Mucosa of rectum (tissue), 2 donors: Measurements from ENCODE around the gene SGPL1.
"Not testable (repeated sequence)": the region's sequence is repeated elsewhere in the genome, so short reads cannot be mapped to it uniquely, and the experiment has no call there.

Experiments used
- H3K27ac ChIP-seq, 2 donors: one replicate each; pipeline ENCODE4 v1.7.0; 2013; ENCODE audit warnings: inconsistent platforms in 2 of 2, low read depth in 2 of 2, low read length in 2 of 2
- H3K27me3 ChIP-seq, 2 donors: one replicate each; pipeline ENCODE4 v1.7.0; 2013; ENCODE audit warnings: low read length in 2 of 2; ENCODE audit not compliant: control insufficient read depth in 2 of 2, insufficient read depth in 2 of 2
- H3K36me3 ChIP-seq, 2 donors: one replicate each; pipeline ENCODE4 v1.7.0; 2013; ENCODE audit warnings: low read length in 2 of 2; ENCODE audit not compliant: control insufficient read depth in 2 of 2, insufficient read depth in 2 of 2
- H3K4me1 ChIP-seq, 2 donors: one replicate each; pipeline ENCODE4 v1.7.0; 2013; ENCODE audit warnings: low read length in 2 of 2, mild to moderate bottlenecking in 1 of 2; ENCODE audit not compliant: control insufficient read depth in 2 of 2, insufficient read depth in 2 of 2
- H3K4me3 ChIP-seq, 2 donors: one replicate each; pipeline ENCODE4 v1.7.0; 2013; ENCODE audit warnings: low read length in 2 of 2
- H3K9ac ChIP-seq, 2 donors: one replicate each; pipeline ENCODE4 v1.7.0; 2013; ENCODE audit warnings: low read length in 2 of 2, low read depth in 1 of 2, mild to moderate bottlenecking in 1 of 2
- H3K9me3 ChIP-seq, 2 donors: one replicate each; pipeline ENCODE4 v1.7.0; 2013; ENCODE audit warnings: low read length in 2 of 2; ENCODE audit not compliant: control insufficient read depth in 2 of 2
- donor health status: healthy.
- donor health status: Normal muscosa, but diverticular disease.

SGPL1 gene

GRCh38 chr10:70851597-70852475 lies 36.1 kb downstream of the SGPL1 start:
- H3K9me3 ChIP-seq = no peaks in the 10 kb centered on the region
- peaks cover 19 to 25% of the 10 kb centered on the region in 2 donors for H3K4me1 ChIP-seq
- H3K4me3 ChIP-seq = no peak overlapping the region
- no peak overlapping the region for H3K9ac ChIP-seq
- no peak overlapping the region for H3K27ac ChIP-seq
- peaks cover 6 to 21% of the 10 kb centered on the region in 2 donors for H3K36me3 ChIP-seq
- no peaks in the 10 kb centered on the region for H3K27me3 ChIP-seq

- Histone ChIP-seq H3K9ac (no peak overlapping the region), H3K4me1 (peaks cover 19 to 21% of the 10 kb centered on the region in 2 donors), H3K36me3 (peaks cover 6 to 30% of the 10 kb centered on the region in 2 donors), H3K4me3 (no peak overlapping the region), H3K27ac (no peak overlapping the region), H3K27me3 (no peaks in the 10 kb centered on the region), H3K9me3 (no peaks in the 10 kb centered on the region)
Measured at GRCh38 chr10:70853038-70853437, 37.3 kb downstream of the SGPL1 start.

GRCh38 chr10:70853457-70853856 lies 37.7 kb downstream of the SGPL1 start:
- H3K27ac ChIP-seq = no peak overlapping the region
- no peaks in the 10 kb centered on the region for H3K9me3 ChIP-seq
- H3K9ac ChIP-seq = no peak overlapping the region
- no peaks in the 10 kb centered on the region for H3K27me3 ChIP-seq
- H3K36me3 ChIP-seq = peaks cover 10 to 32% of the 10 kb centered on the region in 2 donors
- H3K4me3 ChIP-seq = no peak overlapping the region
- H3K4me1 ChIP-seq = peaks cover 19 to 21% of the 10 kb centered on the region in 2 donors

DNA sequence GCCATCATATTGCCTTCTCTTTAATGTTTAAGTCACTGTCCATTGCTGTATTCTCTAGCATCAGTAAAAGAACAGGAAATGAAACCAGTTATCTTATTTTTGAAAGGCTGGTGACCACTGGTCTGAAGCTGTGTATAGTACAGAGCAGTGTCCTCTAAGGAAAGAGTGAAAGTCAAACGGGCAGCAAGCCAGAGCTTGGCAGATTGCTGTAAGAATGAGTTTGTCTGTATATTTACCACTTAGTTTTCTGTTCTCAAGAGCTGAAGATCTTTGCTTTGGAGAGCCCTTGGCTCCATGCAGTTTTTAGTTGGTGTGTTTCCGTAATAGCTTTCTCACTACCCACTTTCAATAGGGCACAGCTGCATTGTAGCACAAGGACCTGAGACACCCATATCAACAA lies 40.7 kb downstream of the SGPL1 start:
- no peak overlapping the region for H3K4me3 ChIP-seq
- peaks cover 18 to 46% of the 10 kb centered on the region in 2 donors for H3K36me3 ChIP-seq
- no peaks in the 10 kb centered on the region for H3K9me3 ChIP-seq
- no peak overlapping the region for H3K9ac ChIP-seq
- H3K4me1 ChIP-seq = peaks cover 19 to 21% of the 10 kb centered on the region in 2 donors
- H3K27ac ChIP-seq = no peak overlapping the region
- no peaks in the 10 kb centered on the region for H3K27me3 ChIP-seq

GRCh38 chr10:70858759-70859158 lies 43.0 kb downstream of the SGPL1 start:
- Histone ChIP-seq H3K27ac (no peak overlapping the region), H3K27me3 (no peaks in the 10 kb centered on the region), H3K9ac (no peak overlapping the region), H3K36me3 (peaks cover 14 to 41% of the 10 kb centered on the region in 2 donors), H3K4me1 (peaks cover under 1 to 3% of the 10 kb centered on the region in 2 donors), H3K9me3 (no peaks in the 10 kb centered on the region), H3K4me3 (no peak overlapping the region)

DNA sequence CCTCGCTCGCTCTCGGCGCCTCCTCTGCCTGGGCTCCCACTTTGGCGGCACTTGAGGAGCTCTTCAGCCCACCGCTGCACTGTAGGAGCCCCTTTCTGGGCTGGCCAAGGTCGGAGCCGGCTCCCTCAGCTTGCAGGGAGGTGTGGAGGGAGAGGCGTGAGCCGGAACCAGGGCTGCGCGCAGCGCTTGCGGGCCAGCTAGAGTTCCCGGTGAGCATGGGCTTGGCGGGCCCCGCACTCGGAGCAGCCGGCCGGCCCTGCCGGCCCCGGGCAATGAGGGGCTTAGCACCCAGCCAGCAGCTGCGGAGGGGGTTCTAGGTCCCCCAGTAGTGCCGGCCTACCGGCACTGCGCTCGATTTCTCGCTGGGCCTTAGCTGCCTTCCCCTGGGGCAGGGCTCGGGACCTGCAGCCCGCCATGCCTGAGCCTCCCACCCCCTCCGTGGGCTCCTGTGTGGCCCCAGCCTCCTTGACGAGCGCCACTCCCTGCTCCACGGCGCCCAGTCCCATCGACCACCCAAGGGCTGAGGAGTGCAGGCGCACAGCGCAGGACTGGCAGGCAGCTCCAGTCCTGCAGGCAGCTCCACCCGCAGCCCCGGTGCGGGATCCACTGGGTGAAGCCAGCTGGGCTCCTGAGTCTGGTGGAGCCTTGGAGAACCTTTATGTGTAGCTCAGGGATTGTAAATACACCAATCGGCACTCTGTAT lies 45.9 kb downstream of the SGPL1 start:
- not testable (repeated sequence) for H3K27ac ChIP-seq, H3K9me3 ChIP-seq, H3K27me3 ChIP-seq, H3K4me3 ChIP-seq, H3K9ac ChIP-seq, H3K4me1 ChIP-seq
- peaks cover 18 to 29% of the 10 kb centered on the region in 2 donors for H3K36me3 ChIP-seq

DNA sequence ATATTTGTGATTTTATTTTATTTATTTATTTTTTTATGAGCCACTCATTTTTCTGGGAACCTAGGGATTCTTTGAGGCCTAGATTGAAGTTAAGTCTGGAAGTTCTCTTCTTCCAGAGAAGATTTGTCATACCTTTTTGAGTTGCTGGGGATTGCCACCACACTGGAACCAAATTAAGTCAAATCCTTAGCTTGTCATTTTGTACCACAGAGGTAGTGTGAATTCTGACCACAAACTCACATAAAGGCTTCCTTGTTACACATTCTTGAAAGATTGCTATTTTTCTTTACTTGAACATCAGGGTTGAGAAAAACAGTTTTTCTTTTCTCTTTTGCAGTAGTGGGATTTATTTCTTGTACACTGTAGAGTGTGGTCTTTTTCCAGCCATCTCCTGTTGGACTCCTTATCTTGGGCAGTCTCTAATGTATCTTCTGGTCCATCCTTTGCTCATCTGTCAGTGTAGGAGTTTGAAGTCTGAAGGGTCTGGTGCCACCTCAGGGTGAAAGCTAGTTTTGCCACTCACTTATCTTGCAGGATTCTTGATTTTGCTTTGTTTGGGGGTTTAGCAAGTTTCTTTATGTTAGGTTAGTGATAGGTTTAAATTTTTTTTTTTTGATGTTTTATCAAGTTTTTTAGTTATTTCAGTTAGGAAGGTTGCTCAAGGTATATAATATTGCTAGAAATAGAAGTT lies 47.9 kb downstream of the SGPL1 start:
- no peak overlapping the region for H3K27ac ChIP-seq
- H3K36me3 ChIP-seq = peaks cover 16 to 18% of the 10 kb centered on the region in 2 donors
- no peaks in the 10 kb centered on the region for H3K9me3 ChIP-seq
- H3K4me1 ChIP-seq = no peaks in the 10 kb centered on the region
- H3K4me3 ChIP-seq = no peak overlapping the region
- H3K9ac ChIP-seq = no peak overlapping the region
- H3K27me3 ChIP-seq = no peaks in the 10 kb centered on the region

DNA sequence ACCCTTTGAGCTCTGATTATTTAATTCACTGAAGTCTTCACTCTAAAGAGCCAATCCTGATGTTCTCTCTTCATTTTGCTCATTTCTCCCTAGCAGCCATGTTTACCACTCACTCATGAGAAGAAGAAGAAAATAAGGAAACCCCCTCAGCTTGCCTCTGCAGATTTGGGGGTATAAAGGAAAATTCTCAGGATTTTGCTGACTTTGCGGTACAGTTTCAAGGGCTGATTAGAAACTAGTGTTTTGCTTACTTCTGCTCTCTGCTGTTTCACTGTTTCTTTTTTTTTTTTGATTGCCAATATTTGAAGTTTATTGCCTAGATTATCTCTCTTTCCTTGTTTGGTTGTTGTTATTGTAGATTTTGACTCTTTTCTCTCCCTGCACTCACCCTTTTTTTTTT lies 49.2 kb downstream of the SGPL1 start:
- peaks cover 16 to 18% of the 10 kb centered on the region in 2 donors for H3K36me3 ChIP-seq
- no peaks in the 10 kb centered on the region for H3K4me1 ChIP-seq
- no peak overlapping the region for H3K4me3 ChIP-seq
- no peak overlapping the region for H3K27ac ChIP-seq
- H3K9me3 ChIP-seq = no peaks in the 10 kb centered on the region
- no peaks in the 10 kb centered on the region for H3K27me3 ChIP-seq
- no peak overlapping the region for H3K9ac ChIP-seq

DNA sequence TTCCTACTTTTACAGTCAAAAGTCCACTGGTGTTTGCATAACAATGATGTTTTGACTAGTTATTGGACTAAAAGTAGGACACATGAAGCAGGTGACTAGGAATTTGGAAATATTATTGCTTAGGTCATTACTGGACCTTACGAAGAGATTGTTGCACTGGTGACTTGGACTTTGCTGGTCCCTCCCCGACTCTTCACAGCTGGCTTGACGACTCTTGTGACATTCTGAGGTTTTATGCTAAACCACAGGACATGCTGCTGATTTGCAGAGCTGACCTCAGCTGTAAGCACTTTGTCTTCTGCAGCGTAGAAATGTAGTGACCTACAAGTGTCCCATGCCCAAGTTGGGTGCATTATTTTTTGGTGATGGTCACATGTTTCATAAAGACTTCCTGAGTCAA lies 50.7 kb downstream of the SGPL1 start:
- no peak overlapping the region for H3K9ac ChIP-seq
- no peak overlapping the region for H3K27ac ChIP-seq
- no peak overlapping the region for H3K4me3 ChIP-seq
- no peaks in the 10 kb centered on the region for H3K4me1 ChIP-seq
- H3K9me3 ChIP-seq = no peaks in the 10 kb centered on the region
- peaks cover 17 to 20% of the 10 kb centered on the region in 2 donors for H3K36me3 ChIP-seq
- H3K27me3 ChIP-seq = no peaks in the 10 kb centered on the region

DNA sequence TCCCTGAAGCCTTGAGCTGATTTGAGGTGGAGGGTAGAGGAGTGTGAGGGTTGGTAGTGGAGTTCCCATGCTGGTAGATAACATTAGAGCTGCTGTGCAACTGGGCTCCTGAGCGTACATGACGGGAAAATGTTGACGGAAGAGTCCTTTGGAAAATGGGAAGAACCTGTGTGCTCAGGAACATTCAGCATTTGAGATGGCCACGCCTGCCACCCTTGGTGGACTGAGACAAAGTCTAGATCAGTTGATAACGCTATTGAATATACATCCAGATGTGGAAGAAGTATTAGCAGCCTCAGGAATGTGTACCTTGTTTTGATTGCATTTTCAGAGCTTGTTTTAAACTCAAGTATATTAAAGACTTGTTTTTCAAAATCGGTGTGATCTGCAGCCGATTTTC lies 56.5 kb downstream of the SGPL1 start:
- Histone ChIP-seq H3K4me3 (no peak overlapping the region), H3K4me1 (no peaks in the 10 kb centered on the region), H3K27ac (no peak overlapping the region), H3K27me3 (no peaks in the 10 kb centered on the region), H3K9ac (no peak overlapping the region), H3K36me3 (peaks cover 53 to 54% of the 10 kb centered on the region in 2 donors), H3K9me3 (no peaks in the 10 kb centered on the region)
